Brain microvascular endothelial cell (primary cell): ENCODE data around the gene OR52N5.

ENCODE experiments used
- DNase-seq: peaks from one replicate; pipeline ENCODE4 v3.0.0-alpha.2; 2020
- H3K27ac ChIP-seq: fragments of 250-450 bp; sonication (Bioruptor Pico); 2 replicates; pipeline ENCODE4 v1.5.1; 2020; ENCODE audit warnings: mild to moderate bottlenecking, moderate library complexity
- H3K27me3 ChIP-seq: fragments of 250-450 bp; sonication (Bioruptor Pico); replicated peaks from 2 replicates; pipeline ENCODE4 v1.5.1; 2020; ENCODE audit warnings: mild to moderate bottlenecking
- H3K36me3 ChIP-seq: fragments of 250-450 bp; sonication (Bioruptor Pico); replicated peaks from 2 replicates; pipeline ENCODE4 v1.5.1; 2020; ENCODE audit warnings: mild to moderate bottlenecking
- H3K4me3 ChIP-seq: 2 replicates; pipeline ENCODE4 v1.5.1; 2011; ENCODE audit warnings: low read depth, mild to moderate bottlenecking, control low read depth, low read length, moderate library complexity
- in situ Hi-C: cut with HindIII; loops from 2 replicates; pipeline ENCODE4 v1.10.0; 2017; ENCODE audit warnings: low sequenced_read_pairs, low pct_ligation_motif_present
- TF ChIP-seq, protein P1 (sequence below): IDR thresholded peaks from 2 replicates; pipeline ENCODE4 v1.5.1; 2011; ENCODE audit warnings: low read depth, mild to moderate bottlenecking, moderate library complexity, low read length, control low read depth, inconsistent platforms; ENCODE audit errors: missing control alignments

The OR52N5 gene

GRCh38 chr11:5783255-5783654 is at the start of gene OR52N5:
Gene OR52N5, minus strand, starts transcription at chr11:5783355. Its CDS starts 4,721 bp downstream, at chr11:5778634.
- Histone ChIP-seq H3K27me3 (no peaks in the 10 kb centered on the region), H3K4me3 (no peak within 1 kb of the TSS), H3K27ac (no peak within 1 kb of the TSS), H3K36me3 (no peaks in the 10 kb centered on the region)
- in situ Hi-C loops, result no loop called here
- DNase-seq, result no peak
- TF ChIP-seq, protein P1, sequence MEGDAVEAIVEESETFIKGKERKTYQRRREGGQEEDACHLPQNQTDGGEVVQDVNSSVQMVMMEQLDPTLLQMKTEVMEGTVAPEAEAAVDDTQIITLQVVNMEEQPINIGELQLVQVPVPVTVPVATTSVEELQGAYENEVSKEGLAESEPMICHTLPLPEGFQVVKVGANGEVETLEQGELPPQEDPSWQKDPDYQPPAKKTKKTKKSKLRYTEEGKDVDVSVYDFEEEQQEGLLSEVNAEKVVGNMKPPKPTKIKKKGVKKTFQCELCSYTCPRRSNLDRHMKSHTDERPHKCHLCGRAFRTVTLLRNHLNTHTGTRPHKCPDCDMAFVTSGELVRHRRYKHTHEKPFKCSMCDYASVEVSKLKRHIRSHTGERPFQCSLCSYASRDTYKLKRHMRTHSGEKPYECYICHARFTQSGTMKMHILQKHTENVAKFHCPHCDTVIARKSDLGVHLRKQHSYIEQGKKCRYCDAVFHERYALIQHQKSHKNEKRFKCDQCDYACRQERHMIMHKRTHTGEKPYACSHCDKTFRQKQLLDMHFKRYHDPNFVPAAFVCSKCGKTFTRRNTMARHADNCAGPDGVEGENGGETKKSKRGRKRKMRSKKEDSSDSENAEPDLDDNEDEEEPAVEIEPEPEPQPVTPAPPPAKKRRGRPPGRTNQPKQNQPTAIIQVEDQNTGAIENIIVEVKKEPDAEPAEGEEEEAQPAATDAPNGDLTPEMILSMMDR, result no peak

GRCh38 chr11:5831196-5831829 is 48.2 kb upstream of the OR52N5 start:
- no peak for DNase-seq
- Histone ChIP-seq H3K27me3 (no peaks in the 10 kb centered on the region), H3K27ac (no peak overlapping the region), H3K4me3 (no peak overlapping the region), H3K36me3 (no peaks in the 10 kb centered on the region)
- TF ChIP-seq, protein P1, result no peak
- in situ Hi-C loops, result no loop called here

DNA sequence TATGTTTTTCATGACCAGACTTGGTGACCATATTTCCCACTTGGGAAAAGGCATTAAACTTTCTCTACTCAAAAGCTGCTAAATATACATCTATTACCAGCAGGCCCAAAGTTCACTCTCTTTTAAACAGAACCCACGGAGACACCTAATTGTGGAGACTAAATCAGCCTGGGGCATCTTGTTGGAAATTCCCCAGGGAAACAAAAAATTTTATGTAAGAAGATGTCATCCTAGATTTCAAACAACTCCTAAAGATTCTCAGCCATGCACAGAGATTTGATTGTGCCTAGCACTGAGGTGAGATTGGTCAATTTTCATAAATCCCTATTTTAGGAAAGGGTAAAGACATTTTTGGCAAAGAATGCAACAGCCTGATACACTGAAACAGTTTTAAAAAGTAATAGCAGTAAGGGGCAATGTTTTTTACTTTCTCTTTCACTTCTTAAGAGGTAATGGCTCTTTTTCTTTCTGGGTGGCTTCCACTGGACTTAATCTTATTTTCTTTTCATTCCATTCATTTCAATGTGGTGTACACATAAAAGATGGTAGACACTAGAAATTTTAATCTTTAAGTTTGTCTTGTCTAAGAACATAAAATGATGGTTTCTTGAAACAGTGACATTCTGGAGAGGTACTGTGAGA is 35.2 kb upstream of the OR52N5 start:
- no peaks in the 10 kb centered on the region for H3K27me3 ChIP-seq
- DNase-seq, result no peak
- no peaks in the 10 kb centered on the region for H3K36me3 ChIP-seq
- TF ChIP-seq, protein P1, result no peak
- no peak overlapping the region for H3K27ac ChIP-seq
- in situ Hi-C loops, result no loop called here
- H3K4me3 ChIP-seq, result no peak overlapping the region

GRCh38 chr11:5815534-5815933 is 32.4 kb upstream of the OR52N5 start:
- no peak overlapping the region for H3K4me3 ChIP-seq

GRCh38 chr11:5809905-5810795 is 27.0 kb upstream of the OR52N5 start:
- in situ Hi-C loops, result no loop called here

More at GRCh38 chr11:5815534-5815933, 32.4 kb upstream of the OR52N5 start:
- in situ Hi-C loops, result no loop called here
- no peak for DNase-seq
- H3K27me3 ChIP-seq, result no peaks in the 10 kb centered on the region
- no peak overlapping the region for H3K27ac ChIP-seq
- no peaks in the 10 kb centered on the region for H3K36me3 ChIP-seq
- TF ChIP-seq, protein P1, result no peak

More at GRCh38 chr11:5809905-5810795, 27.0 kb upstream of the OR52N5 start:
- TF ChIP-seq, protein P1, result no peak
- DNase-seq, result no peak
- H3K36me3 ChIP-seq, result no peaks in the 10 kb centered on the region
- H3K4me3 ChIP-seq, result no peak overlapping the region
- H3K27me3 ChIP-seq, result no peaks in the 10 kb centered on the region
- H3K27ac ChIP-seq, result no peak overlapping the region
